Upper lobe of right lung (tissue), 1 donor: Measurements from ENCODE around the gene SPINK6. TPM values are rescaled to one million over a fixed set of nuclear protein-coding genes. Genes with fewer than 3 reads are reported as not detected.

Experiments used
- ATAC-seq: fragments of 200-7000 bp; cut with Tn5 transposase; one replicate; pipeline ENCODE4 v1.9.1; 2020; ENCODE audit warnings: mild to moderate bottlenecking, moderate library complexity
- DNase-seq: peaks from one replicate; pipeline ENCODE4 v3.0.0-alpha.2; 2020
- H3K27ac ChIP-seq: fragments of 200-600 bp; one replicate; pipeline ENCODE4 v1.8.0; 2022
- H3K27me3 ChIP-seq: fragments of 200-600 bp; one replicate; pipeline ENCODE4 v1.8.0; 2022; ENCODE audit warnings: mild to moderate bottlenecking
- H3K36me3 ChIP-seq: fragments of 200-600 bp; one replicate; pipeline ENCODE4 v1.8.0; 2022
- H3K4me1 ChIP-seq: fragments of 200-600 bp; one replicate; pipeline ENCODE4 v1.8.0; 2022
- H3K4me3 ChIP-seq: fragments of 200-600 bp; one replicate; pipeline ENCODE4 v1.8.0; 2022; ENCODE audit warnings: mild to moderate bottlenecking
- H3K9me3 ChIP-seq: fragments of 200-600 bp; one replicate; pipeline ENCODE4 v1.8.0; 2022
- intact Hi-C: fragments of 100-400 bp; cut with DNase I; formaldehyde crosslinking; loops from one replicate; pipeline ENCODE4 v1.11.0; 2022
- total RNA-seq: library from RNA; stranded (reverse); fragmentation: NEBNext Ultra II Directional; extraction: Animal tissue kit (Norgen Biotek cat#: 25700); gene quantifications from one replicate; pipeline ENCODE4 v1.2.1, GENCODE V29; 2021
- TF ChIP-seq, protein P1 (sequence below): fragments of 200-600 bp; IDR thresholded peaks from one replicate; pipeline ENCODE4 v1.8.0; 2022; ENCODE audit warnings: antibody characterized with exemption
- donor health status: DM: no; HTN: yes; CAD: no; lungs with severe emphysema.

The SPINK6 gene
- total RNA-seq, 1 donor from 2014 or later: not detected

GRCh38 chr5:148238418-148238794 is 35.6 kb downstream of the SPINK6 start, which contains the start of gene MARCOL:
MARCOL (plus strand) TSS chr5:148238525; CDS start chr5:148238598, 73 bp downstream.
- intact Hi-C loops: no loop called here
- Histone ChIP-seq H3K9me3 (no peaks in the 10 kb centered on the region), H3K27ac (no peak within 1 kb of the TSS), H3K4me1 (no peaks in the 10 kb centered on the region), H3K36me3 (no peaks in the 10 kb centered on the region), H3K27me3 (no peaks in the 10 kb centered on the region), H3K4me3 (no peak within 1 kb of the TSS)
- DNase-seq (no peak), ATAC-seq (no peak)
- TF ChIP-seq, protein P1, sequence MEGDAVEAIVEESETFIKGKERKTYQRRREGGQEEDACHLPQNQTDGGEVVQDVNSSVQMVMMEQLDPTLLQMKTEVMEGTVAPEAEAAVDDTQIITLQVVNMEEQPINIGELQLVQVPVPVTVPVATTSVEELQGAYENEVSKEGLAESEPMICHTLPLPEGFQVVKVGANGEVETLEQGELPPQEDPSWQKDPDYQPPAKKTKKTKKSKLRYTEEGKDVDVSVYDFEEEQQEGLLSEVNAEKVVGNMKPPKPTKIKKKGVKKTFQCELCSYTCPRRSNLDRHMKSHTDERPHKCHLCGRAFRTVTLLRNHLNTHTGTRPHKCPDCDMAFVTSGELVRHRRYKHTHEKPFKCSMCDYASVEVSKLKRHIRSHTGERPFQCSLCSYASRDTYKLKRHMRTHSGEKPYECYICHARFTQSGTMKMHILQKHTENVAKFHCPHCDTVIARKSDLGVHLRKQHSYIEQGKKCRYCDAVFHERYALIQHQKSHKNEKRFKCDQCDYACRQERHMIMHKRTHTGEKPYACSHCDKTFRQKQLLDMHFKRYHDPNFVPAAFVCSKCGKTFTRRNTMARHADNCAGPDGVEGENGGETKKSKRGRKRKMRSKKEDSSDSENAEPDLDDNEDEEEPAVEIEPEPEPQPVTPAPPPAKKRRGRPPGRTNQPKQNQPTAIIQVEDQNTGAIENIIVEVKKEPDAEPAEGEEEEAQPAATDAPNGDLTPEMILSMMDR: no peak

DNA sequence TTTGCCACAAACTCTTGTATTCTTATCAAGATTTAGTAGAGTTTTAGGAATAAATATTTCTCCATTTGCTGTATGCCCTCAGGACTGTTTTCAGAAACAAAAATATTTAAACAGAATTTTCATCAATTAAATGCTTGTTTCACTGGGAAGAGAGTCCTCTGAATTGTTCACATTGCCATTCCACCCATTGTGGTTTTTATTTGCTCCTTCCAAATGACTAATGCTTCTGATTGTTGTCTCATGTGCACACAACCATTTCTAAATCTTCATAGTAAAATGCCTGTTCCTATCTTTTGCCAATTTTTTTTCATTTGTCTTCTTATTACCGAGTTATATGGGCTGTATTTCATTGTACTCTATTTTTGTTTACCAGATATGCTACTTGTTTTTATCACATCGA is 46.1 kb downstream of the SPINK6 start:
- Histone ChIP-seq H3K9me3 (peaks cover 5% of the 10 kb centered on the region), H3K4me3 (no peak overlapping the region), H3K27me3 (no peaks in the 10 kb centered on the region), H3K27ac (no peak overlapping the region), H3K36me3 (no peaks in the 10 kb centered on the region), H3K4me1 (no peaks in the 10 kb centered on the region)
- no peak for ATAC-seq
- no peak for DNase-seq
- intact Hi-C loops: no loop called here
- TF ChIP-seq, protein P1: no peak

DNA sequence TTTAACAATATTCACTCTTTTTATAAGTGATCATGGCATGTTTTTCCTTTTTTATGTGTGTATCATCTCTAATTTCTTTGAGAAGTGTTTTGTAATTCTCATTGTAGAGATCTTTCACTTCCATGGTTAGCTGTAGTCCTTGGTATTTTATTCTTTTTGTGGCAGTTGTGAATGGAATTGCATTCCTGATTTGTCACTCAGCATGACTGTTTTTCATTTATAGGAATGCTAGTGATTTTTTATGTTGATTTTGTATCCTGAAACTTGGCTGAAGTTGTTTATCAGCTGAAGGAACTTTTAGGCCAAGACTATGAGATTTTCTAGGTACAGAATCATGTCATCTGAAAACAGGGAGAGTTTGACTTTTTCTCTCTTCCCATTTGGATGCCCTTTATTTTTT is 52.6 kb downstream of the SPINK6 start:
- H3K4me1 ChIP-seq: no peaks in the 10 kb centered on the region
- no peaks in the 10 kb centered on the region for H3K36me3 ChIP-seq
- peaks cover 17% of the 10 kb centered on the region for H3K9me3 ChIP-seq
- H3K4me3 ChIP-seq: no peak overlapping the region
- no peaks in the 10 kb centered on the region for H3K27me3 ChIP-seq
- no peak overlapping the region for H3K27ac ChIP-seq
- TF ChIP-seq, protein P1: no peak
- no peak for ATAC-seq
- no peak for DNase-seq
- intact Hi-C loops: no loop called here

GRCh38 chr5:148259288-148259687 is 56.4 kb downstream of the SPINK6 start:
- TF ChIP-seq, protein P1: no peak
- peaks cover 15% of the 10 kb centered on the region for H3K9me3 ChIP-seq
- no peak for ATAC-seq
- no peak for DNase-seq
- no peak overlapping the region for H3K4me3 ChIP-seq
- H3K27me3 ChIP-seq: no peaks in the 10 kb centered on the region
- H3K4me1 ChIP-seq: no peaks in the 10 kb centered on the region
- intact Hi-C loops: no loop called here
- no peaks in the 10 kb centered on the region for H3K36me3 ChIP-seq
- no peak overlapping the region for H3K27ac ChIP-seq

DNA sequence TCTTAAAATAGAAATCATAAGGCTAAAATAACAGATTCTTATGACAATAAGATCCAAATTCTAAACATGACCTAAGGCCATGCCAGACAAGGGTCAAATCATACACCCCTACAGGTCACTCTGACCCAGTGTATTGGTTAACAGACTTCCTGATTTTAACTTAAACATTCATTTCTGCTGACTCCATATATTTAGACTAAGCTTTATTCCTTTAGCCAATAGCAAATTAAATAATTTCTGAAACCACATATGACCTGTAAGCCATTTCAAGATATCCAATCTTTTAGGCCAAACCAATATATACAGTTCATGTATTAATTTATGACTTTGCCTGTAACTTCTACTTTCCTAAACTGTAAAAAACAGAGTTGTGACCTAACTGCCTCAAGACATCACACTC is 58.4 kb downstream of the SPINK6 start:
- Histone ChIP-seq H3K4me3 (no peak overlapping the region), H3K4me1 (no peaks in the 10 kb centered on the region), H3K9me3 (peaks cover 15% of the 10 kb centered on the region), H3K36me3 (no peaks in the 10 kb centered on the region), H3K27me3 (no peaks in the 10 kb centered on the region), H3K27ac (no peak overlapping the region)
- TF ChIP-seq, protein P1: no peak
- DNase-seq (no peak), ATAC-seq (no peak)
- intact Hi-C loops: no loop called here

Other genes starting within 250 kb of the SPINK6 start
- 3.2 TPM for gene SPINK5, start 139.1 kb upstream of the SPINK6 start, total RNA-seq
- gene SPINK14, start 34.5 kb upstream of the SPINK6 start, total RNA-seq: not detected
- gene MARCOL, start 35.5 kb downstream of the SPINK6 start, total RNA-seq: not detected
- not detected for gene SPINK13, start 65.8 kb downstream of the SPINK6 start, total RNA-seq
- gene SPINK7, start 109.4 kb downstream of the SPINK6 start, total RNA-seq: not detected
- not detected for gene SPINK9, start 132.5 kb downstream of the SPINK6 start, total RNA-seq
- gene FBXO38, start 180.9 kb downstream of the SPINK6 start, total RNA-seq: 67.1 TPM